Measurements from ENCODE around the gene SMIM41.
"Not testable (repeated sequence)": the region's sequence is repeated elsewhere in the genome, so short reads cannot be mapped to it uniquely, and the experiment has no call there.

SMIM41 gene

DNA sequence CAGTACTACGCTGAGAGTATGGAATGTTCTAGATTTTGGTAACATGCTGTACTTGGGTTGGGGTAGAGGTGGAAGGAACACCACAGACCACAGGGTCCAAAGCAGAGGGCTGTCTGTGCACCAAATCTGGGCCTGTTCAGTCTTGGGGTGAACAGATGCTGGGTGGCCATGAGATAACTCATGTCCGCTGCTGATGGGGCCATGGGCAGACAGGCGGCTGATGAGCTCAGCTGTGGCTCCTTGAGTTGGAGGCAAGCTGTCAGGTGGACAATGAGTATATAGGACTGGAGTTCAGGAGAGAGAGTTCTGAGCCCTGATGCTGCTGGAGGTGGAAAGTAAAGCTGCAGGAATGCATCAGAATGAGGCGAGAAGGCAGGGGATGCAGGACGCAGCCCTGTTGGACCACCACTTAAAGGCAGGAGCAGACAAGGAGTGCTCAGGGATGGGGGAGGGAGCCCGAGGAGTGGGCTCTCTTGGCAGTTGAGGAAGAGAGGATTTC lies 6.2 kb downstream of the SMIM41 start:
- DNase-seq (ENCODE audit: low read depth) = no peak

DNA sequence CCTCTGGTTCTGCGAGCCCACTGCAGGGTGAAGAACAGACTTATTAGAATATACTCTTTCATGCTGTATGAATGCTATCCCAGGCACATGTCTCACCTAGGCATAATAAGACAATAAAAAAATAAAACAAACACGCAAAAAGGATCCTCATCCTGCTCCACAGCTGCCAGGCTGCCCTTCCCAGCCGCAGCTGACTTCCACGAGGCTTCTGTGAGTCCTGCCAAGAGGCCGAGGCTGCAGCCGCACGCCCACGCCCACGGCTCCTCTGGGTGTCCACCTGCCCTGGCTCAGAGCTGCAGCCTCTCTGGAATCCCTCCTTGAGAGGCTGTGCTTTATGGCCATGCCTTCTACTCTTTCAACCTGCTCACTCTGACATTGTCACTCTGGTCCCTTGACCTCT lies 6.9 kb downstream of the SMIM41 start:
- DNase-seq (ENCODE audit: low read depth) = no peak

DNA sequence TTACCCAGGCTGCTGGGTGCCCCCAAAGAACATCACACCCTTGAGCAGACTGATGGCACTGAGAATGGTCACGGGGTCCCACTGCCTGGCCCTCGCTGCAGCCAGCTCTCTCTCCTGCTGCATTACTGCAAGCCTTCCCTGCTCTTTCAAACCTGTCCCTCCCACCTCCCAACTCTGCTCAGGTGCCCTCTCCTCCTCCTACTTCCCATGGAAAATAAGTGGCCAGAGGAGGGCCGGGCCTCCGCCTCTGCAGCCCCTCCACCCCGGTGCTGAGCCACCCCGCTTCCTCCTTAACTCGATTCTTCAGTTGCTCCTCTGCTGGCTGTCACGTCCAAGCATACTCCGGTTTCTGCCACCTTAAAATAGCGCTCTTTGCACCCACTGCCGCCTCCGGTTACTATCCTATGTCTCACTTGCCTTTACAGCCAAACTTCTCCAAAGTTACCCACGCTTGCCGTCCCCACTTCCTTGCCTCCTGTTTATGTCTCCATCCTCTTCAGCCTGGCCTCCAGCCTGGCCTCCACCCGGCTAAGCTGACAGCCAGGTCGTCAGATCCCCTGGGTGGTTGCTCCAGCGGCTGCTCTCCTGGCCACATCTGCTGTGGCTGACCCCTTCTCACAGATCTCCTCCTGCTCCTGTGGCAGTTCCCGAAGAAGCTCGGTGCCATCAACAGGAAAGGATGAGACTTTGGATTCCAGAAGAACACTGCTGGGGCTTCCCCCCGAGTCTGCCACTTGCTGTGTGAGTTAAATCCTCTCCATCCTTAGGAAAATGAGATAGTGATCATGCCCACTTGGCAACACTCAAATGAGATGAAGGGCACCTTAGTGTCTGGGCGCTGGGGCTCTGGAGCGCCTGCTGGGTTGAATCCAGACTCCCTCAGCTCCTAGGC lies 7.7 kb downstream of the SMIM41 start:
- no peak for DNase-seq (ENCODE audit: low read depth)

DNA sequence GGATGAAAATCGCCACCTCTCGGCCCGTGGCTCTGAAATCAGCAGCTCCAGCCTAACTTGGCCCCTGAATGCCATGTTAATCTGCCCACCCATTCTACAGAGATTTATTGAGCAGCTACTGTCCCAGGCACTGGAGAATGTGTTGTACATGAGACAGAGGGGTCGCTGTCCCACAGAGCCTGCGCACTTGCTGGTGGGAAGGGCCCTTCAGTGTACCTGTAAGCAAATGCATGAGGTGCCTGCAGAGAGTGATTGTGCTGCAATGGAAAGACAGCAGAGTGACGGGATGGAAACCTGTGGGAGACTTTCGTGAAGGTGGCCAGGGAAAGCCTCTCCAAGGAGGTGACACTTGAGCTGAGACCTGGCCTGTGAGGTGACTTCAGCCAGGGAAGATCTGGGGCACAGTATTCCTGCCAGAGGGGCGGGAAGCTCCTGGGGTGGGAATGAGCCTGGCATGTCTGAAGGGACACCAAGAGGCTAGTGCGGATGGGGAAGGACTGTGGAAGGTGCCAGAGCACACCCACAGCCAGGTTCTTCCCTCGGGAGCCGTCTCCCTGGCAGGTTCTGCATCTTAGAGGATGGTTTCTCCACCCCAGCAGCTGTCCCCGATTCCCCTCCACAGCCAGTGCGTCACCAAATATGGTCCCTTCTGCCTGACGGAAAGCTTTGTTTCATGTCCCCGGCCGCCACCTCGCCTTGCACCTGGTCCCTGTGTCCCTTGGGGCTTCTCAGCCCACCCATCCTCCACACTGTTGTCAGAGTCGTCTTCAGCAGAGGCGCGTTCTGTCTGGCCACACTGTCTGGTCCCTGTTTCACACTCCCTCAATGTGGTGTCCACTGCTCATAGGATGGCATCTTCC lies 8.7 kb downstream of the SMIM41 start:
- DNase-seq (ENCODE audit: low read depth) = no peak

DNA sequence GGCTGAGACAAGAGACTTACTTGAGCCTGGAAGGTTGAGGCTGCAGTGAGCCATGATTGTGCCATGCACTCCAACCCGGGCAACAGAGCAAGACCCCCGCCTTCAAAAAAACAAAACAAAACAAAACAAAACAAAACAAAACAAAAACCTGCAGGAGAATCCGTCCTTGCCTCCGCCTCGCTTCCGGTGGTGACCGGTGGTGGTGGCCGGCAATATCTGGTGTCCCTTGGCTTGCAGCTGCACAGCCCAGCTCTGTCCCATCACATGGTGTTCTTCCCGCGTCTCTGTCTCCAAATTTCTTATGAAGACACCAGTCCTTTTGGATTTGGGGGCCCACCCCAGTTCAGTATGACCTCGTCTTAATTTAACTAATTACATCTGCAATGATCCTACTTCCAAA lies 10.0 kb downstream of the SMIM41 start:
- no peak for DNase-seq (ENCODE audit: low read depth)

DNA sequence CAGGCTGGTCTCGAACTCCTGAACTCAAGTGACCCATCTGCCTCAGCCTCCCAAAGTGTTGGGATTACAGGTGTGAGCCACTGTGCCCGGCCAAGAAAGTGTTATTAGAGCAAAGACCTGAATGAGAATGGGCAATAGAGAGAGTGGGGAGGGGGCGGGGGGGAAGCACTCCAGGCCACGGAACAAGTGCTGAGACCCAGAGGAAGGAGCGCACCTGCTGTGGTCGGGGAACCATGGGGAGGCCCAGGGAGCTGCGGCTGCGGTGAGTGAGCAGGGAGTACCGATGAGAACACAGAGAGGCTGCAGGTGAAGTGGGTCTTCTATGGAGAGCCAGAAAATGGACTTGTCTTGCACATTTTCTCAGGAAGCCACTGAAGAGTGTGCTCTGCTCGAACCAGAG lies 10.8 kb downstream of the SMIM41 start:
- DNase-seq (ENCODE audit: low read depth) = no peak

DNA sequence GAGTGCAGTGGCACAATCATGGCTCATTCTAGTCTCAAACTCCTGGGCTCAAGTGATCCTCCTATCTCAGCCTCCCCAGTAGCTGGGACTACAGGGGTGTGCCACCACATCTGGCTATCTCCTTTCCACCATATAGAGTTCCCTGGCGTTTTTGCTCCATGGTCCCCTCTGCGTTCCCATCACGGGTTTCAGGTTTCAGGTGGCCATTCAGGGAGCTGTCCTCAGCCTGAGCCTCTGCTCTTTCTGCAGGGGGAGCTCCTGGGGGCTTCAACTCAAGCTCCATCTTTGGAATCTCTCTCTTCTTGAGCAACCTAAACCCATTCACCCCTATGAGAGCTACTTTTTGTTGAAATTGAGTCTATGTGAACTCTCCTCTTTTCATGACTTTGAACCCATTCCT lies 11.6 kb downstream of the SMIM41 start:
- no peak for DNase-seq (ENCODE audit: low read depth)

DNA sequence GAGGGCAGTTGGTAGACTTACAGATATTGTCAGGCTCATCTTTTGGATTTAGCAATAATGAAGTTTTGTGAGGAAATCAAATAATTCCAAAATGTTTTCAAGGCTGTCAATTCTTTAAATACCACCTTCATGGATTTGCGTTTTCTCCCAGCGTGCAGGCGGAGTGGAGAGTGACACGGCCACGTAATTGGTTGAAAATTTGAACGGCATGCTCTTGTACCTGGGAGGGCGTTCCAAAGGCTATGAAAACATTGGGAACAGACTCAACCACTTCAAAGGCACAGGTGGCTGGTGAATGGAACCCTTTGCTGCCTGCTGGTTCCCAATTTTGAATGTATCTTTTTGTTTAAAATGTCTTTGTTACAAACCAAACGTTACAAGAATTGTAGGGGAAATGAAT lies 12.4 kb downstream of the SMIM41 start:
- no peak for DNase-seq (ENCODE audit: low read depth)

DNA sequence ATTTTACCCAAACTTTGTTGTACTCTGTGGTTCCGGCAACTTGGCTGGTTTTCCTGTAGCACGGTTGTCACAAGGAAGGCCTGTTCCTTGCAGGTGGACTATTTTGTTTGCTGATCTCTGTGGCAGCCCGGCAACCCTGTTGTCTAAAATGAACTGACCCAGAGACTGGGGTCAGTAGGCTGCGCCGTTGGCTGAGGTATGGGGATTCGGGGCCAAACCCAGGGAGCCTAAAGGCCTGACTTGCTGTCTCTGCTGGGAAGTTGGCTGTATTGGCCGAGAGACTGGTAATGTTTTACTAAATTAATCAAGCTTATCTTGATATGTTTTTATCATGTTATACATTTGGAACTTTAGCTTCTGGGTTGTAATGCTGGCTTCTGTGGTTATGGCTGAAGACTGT lies 13.8 kb downstream of the SMIM41 start:
- no peak for DNase-seq (ENCODE audit: low read depth)

DNA sequence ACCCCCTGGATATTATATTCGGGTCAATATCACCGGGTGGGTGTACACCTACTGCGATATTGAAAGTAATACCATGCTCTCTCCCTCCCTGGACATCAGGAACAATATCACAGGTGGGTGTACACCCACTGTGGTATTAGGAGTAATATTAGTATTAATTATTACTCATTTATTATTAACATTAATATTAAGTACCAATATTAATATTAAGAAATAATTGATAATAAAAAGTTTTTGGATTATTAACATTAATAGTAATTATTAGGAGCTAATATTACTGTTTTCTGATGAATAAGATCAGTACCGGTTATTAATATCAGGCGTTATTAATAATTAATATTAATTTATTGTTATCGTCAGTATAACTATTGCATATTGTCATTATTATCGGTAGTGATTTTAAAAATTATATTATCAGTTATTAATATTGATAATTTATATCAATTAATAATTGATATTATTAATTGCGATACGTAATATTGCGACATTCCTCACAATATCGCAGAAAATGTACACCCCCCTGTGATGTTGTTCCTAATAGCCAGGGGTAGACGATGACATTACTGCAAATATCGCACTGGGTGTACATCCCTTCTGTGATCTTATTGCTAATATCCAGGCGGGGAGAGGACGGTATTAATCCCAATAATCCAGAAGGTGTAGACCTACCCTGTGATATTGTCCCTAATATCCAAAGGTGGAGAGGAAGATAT lies 17.0 kb downstream of the SMIM41 start:
- no peak for DNase-seq (ENCODE audit: low read depth)

DNA sequence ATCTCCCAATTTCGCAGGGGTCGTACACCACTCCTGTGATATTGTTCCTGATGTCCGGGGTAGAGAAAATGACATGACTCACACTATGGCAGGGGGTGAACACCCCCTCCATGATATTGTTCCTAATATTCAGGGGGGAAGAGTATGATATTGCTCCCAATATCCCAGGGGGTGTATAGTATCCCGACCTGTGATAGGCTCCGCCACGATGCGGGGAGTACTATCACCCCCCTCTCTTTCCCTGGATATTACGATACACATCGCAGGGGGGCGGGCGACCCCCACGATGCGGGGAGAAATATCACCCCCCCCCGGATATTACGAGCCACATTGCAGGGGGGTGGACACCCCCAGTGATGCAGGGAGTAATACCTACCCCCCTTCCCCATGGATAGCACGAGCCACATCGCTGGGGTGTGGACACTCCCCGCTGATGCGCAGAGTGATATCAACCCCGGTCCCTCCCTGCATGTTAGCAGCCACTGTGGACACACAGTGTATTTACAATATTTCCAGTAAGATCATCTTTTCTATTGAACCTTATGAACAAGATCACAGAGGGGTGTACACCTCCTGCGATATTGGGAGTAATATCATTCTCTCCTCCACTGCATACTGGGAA lies 17.7 kb downstream of the SMIM41 start:
- DNase-seq (ENCODE audit: low read depth) = no peak

DNA sequence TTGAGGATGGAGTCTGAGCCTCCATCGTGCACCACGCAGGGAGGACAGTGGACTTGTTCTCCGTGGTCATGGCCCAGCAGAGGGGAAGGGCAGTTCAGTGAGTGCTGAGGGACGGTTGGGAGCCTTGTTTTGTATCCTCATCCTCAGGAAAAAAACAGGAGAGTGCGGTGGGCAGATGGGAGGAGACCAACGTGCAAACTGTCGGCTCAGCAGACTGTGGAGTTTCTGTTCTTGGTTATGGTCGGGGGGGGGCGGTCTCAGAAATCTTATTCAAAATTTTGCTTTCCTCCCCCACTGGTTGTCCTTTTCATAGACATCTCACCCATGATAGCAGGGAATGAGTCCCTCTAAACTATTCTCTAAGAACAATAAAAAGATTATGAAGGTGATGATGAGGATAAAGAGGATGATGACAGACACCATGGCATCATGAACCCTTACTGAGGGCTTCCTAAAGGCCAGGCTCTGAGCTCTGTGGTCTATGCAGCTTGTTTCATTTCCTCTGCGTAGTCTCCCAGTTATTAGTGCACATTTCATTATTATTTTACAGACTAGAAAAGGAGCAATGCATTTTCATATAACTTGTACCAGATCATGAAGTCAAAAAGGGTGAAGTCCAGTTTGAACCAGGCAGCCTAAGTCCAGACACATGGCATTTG lies 25.1 kb downstream of the SMIM41 start:
- DNase-seq (ENCODE audit: low read depth) = not testable (repeated sequence)

DNA sequence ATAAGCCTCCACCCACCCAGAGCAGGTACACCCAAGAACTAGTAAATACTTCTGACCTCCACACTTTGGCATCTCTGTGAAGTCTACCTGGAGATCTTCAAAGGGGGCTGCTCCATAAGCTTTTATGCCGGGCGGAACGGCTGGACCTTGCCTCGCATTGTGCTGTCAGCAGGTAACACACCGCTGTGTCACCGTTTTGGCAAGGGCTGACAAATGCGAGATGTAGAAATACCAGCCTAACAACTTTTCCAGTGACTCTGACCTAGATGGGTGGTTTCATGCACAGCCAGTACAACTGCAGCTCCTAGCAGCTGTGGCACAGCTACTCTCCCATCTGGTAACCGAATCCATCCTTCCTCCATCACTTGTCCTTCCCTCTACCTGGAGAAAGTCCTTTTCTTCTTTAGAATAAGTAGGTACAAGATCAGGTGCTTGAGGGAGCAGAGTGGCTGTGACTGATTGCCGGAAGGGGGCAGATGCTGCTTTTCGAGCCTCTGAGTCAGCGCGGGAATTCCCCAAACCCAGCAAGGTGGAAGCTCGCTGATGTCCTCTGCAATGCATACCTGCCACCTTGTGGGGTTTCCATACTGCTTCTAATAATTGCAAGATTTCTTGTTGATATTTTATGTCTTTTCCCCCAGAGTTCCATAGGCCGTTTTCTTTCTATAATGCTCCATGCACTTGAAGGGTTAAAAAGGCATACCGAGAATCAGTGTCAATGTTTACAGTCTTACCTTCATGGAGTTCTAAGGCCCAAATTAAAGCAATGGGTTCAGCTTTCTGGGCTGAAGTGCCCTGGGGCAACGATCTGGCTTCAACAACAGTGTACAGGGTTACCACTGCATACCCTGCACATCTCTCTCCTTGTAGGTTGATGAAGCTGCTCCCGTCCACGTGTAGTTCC lies 37.0 kb downstream of the SMIM41 start:
- peak; percentile 61 for DNase-seq (ENCODE audit: low read depth)

DNA sequence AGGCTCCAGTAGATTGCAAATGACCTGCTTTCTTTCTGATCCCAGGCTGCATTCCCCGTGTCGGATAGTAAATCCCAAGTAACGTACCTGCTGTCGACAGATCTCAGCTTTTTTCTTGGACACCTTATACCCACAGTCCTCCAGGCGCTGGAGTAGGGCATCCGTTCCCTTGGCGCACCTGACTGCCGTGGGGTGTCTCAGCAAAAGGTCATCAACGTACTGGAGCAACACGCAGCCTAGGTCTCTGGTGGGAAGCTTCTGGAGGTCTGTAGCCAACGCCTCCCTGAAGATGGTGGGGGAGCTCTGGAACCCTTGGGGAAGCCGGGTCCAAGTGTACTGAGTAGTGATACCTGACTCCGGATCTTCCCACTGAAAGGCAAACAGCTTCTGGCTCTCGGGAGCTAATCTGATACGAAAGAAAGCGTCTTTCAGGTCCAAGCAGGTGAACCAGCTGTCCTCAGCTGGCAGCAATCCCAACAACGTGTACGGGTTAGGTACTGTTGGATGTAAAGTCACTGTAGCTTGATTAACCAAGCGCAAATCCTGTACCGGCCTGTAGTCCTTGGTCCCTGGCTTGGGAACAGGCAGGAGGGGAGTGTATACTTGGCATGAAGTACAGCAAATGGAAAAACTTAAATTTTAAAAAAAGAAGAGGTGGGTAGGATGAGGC lies 38.4 kb downstream of the SMIM41 start:
- DNase-seq (ENCODE audit: low read depth) = not testable (repeated sequence)

DNA sequence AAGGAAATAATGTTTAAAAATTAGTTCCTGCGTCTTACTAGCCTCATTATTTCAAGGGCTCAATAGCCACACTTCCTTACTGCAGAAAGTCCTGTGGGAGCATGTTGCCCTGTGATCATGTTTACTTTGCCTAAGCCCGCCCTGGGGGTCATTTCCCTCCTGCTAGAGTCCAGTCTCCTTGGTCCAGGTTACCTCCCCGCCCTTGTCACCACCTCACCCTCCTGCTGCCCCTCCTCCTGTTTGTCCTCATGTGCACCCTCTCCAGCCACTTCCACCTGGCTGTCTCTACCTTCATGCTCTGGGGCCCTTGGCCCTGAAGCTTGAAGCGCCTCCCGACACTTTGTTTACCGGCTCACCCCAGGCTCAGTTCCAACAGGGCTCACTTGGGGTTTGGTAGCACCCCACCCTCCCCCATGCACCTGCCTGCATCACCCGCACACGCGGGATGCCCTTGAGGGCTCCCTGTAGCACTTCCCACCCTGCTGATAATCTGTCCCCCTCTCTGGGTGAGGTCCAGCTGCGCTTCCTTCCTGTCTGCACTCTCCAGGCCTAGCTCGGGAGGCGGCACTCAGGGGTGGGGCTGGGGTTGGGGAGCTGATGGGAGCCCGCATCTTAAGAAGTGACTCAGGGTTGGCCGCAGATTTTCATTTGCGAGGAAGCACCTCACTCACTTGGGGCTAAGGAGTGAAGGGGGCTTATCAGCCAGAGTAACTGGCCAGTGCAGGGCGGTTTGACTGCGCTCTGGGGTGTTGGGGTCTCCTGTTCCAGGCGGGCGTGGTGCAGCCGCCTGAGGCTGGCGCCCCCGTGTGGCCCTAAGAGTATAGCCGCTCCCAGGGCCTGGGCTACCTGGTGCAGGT lies 40.1 kb downstream of the SMIM41 start:
- DNase-seq (ENCODE audit: low read depth) = no peak

DNA sequence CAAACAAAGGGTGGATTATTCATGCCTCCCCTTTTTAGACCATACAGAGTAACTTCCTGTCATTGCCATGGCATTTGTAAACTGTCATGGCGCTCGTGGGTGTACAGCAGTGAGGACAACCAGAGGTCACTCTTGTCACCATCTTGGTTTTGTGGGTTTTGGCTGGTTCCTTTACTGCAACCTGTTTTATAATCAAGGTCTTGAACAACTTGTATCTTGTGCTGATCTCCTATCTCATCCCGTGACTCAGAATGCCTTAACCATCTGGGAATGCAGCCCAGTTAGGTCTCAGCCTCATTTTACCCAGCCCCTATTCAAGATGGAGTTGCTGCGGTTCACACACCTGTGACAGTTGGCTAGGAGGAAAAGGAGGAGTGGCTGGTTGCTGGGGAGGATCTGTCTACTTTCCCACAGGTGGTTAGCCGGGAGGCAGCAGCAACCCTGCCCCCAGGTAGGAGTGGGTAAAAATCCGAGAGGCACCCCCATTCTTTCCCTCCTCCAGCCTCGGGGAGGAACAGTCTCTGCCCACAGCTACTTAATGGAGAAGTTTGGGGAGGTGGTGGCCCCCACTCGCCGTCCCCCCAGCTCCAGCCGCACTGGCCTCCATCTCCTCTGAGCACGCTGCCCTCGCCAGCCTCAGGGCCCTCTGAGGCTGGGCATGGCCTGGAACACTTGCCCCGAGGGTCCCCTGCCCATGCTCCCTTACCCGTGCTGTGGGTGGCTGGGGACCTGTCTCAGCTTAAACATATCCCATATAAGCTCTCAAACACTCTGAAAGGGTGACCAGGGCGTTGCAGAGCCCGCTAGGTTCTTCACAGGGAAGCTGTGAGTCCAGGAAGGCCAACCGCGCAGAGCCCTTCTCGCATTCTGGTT lies 41.7 kb downstream of the SMIM41 start:
- no peak for DNase-seq (ENCODE audit: low read depth)

DNA sequence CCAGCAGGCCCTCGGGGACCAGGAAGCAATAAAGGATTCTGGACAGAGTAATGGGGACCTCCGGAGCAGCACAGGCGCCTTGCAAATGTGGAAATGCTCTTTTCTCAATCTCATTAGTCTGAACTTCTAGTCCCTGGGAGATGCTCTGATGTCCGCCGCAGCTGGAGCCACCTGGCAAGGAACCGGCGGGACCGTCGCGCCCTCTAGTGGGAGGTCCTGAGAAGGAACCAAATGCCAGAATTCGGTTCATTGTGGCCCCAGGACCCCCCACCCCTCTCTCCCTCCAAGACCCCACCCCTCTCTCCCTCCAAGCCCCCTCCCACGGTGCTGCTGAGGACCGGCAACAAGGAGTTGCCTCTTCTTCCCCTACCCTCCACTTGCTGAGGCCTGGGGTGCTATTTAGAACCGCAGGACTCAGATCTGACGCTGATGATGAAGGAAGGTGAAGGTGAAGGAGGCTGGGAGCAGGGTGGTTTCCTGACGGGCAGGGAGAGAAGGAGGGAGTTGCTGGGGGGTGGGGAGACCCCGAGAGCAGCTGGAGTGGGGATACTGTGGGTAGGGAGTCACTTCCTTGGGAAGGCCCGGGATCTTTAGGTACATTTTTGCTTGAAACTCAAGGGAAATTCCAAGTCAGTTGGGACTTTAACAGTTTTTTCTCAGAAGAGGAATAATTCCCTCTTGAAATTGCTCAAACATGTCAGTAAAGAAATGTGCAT lies 42.5 kb downstream of the SMIM41 start:
- DNase-seq (ENCODE audit: low read depth) = peak; percentile 54

Data from activated T-cell treated with anti-CD3 and anti-CD28 coated beads for 24 hours (primary cell).